Mucosa of gallbladder (tissue), 1 donor: ENCODE results near the gene CAB39L. TPM values are rescaled to one million over a fixed set of nuclear protein-coding genes. Genes with fewer than 3 reads are reported as not detected.
"Not testable (repeated sequence)": the region's sequence is repeated elsewhere in the genome, so short reads cannot be mapped to it uniquely, and the experiment has no call there.

Experiments used
- DNase-seq: peaks from one replicate; pipeline ENCODE4 v3.0.0-alpha.2; 2020; ENCODE audit warnings: low spot score
- total RNA-seq: library from RNA; stranded (reverse); gene quantifications from one replicate; pipeline ENCODE4 v1.2.1, GENCODE V29; 2021
- donor health status: DM: no; HTN: no; CAD: no.

The CAB39L gene
- total RNA-seq, 1 donor from 2014 or later, result 27.5 TPM

GRCh38 chr13:49310251-49310650, 133.6 kb downstream of the CAB39L start:
- DNase-seq, result no peak

GRCh38 chr13:49308921-49309408, 134.9 kb downstream of the CAB39L start:
- no peak for DNase-seq

GRCh38 chr13:49308097-49308875, 135.6 kb downstream of the CAB39L start:
- peak; percentile 82 for DNase-seq

- no peak for DNase-seq
Observed at GRCh38 chr13:49307365-49307764, 136.5 kb downstream of the CAB39L start.

- DNase-seq, result no peak
Observed at GRCh38 chr13:49305792-49306425, 138.0 kb downstream of the CAB39L start.

GRCh38 chr13:49304763-49305700, 138.8 kb downstream of the CAB39L start:
- DNase-seq, result no peak

- DNase-seq, result no peak
Observed at GRCh38 chr13:49304356-49304755, 139.5 kb downstream of the CAB39L start.

GRCh38 chr13:49303533-49304252, 140.2 kb downstream of the CAB39L start:
- no peak for DNase-seq

- DNase-seq, result no peak
Observed at GRCh38 chr13:49302817-49303216, 141.0 kb downstream of the CAB39L start.

- no peak for DNase-seq
Observed at GRCh38 chr13:49302222-49302621, 141.6 kb downstream of the CAB39L start.

- peak; percentile 66 for DNase-seq
Observed at GRCh38 chr13:49300739-49301589, 142.9 kb downstream of the CAB39L start.

GRCh38 chr13:49300276-49300675, 143.6 kb downstream of the CAB39L start:
- DNase-seq, result no peak

GRCh38 chr13:49298903-49299605, 144.8 kb downstream of the CAB39L start:
- DNase-seq, result no peak

GRCh38 chr13:49298416-49298815, 145.4 kb downstream of the CAB39L start:
- DNase-seq, result no peak

- DNase-seq, result no peak
Observed at GRCh38 chr13:49297338-49297737, 146.5 kb downstream of the CAB39L start.

- DNase-seq, result no peak
Observed at GRCh38 chr13:49296659-49297058, 147.2 kb downstream of the CAB39L start.

GRCh38 chr13:49295244-49295643, 148.6 kb downstream of the CAB39L start:
- DNase-seq, result no peak

- not testable (repeated sequence) for DNase-seq
Observed at GRCh38 chr13:49294723-49295122, 149.1 kb downstream of the CAB39L start.

GRCh38 chr13:49292742-49293486, 150.9 kb downstream of the CAB39L start:
- peak; percentile 52 for DNase-seq
